Adrenal gland (tissue), 12 donors: ENCODE data around the gene STX5. TPM values are rescaled to one million over a fixed set of nuclear protein-coding genes. Genes with fewer than 3 reads are reported as not detected.
A peak's percentile ranks its signal among the peaks of the same experiment; 100 is the strongest.
"Not testable (repeated sequence)": the region's sequence is repeated elsewhere in the genome, so short reads cannot be mapped to it uniquely, and the experiment has no call there.

ENCODE experiments used
- DNase-seq, 7 donors: peaks; one replicate each; pipeline ENCODE4 v3.0.0-alpha.2; 2019 to 2020
- H3K27ac ChIP-seq, 5 donors: fragments of 200-600 bp; sonication (generic) in 4 of 5; 1 replicate in 3 of 5; 2 replicates in 2 of 5; pipeline versions ENCODE4 v1.5.1 to v1.8.0; 2016 to 2020; ENCODE audit warnings: mild to moderate bottlenecking in 1 of 5
- H3K27me3 ChIP-seq: fragments of 200-600 bp; 2 replicates; pipeline ENCODE4 v1.8.0; 2021
- H3K36me3 ChIP-seq, 2 donors: fragments of 200-600 bp; replicated peaks in 1 of 2; 1 replicate in 1 of 2; 2 replicates in 1 of 2; pipeline versions ENCODE4 v1.5.1 to v1.8.0; 2018 to 2022
- H3K4me1 ChIP-seq, 2 donors: fragments of 200-600 bp; replicated peaks in 1 of 2; 1 replicate in 1 of 2; 2 replicates in 1 of 2; pipeline versions ENCODE4 v1.5.1 to v1.8.0; 2018 to 2021
- H3K4me3 ChIP-seq, 4 donors: fragments of 200-600 bp; sonication (generic) in 3 of 4; one replicate each; pipeline ENCODE4 v1.5.1; 2016 to 2018
- H3K9me3 ChIP-seq, 3 donors: fragments of 200-600 bp; sonication (generic) in 1 of 3; replicated peaks in 1 of 3; 1 replicate in 2 of 3; 2 replicates in 1 of 3; pipeline versions ENCODE4 v1.5.1 to v1.8.0; 2016 to 2021
- POLR2A ChIP-seq, 2 donors: fragments of 450-650 bp; IDR thresholded peaks; one replicate each; pipeline ENCODE4 v1.6.1; 2017; ENCODE audit warnings: antibody characterized with exemption in 2 of 2, mild to moderate bottlenecking in 2 of 2, moderate library complexity in 1 of 2
- WGBS, 4 donors: extraction: QIAGEN DNeasy Blood & Tissue Kit in 2 of 4; methylation state at CpG; one replicate each; pipeline versions ENCODE4 v1.1.5 to v1.1.7; 2013 to 2017; 5-methylcytosine and 5-hydroxymethylcytosine counted together
- intact Hi-C, 2 donors: fragments of 100-400 bp; cut with DNase I; formaldehyde crosslinking; loops; one replicate each; pipeline versions ENCODE4 v1.14.1 to v1.15.0; 2022 to 2023
- polyA plus RNA-seq, 3 donors: library from polyadenylated mRNA; stranded (reverse); fragments of 200-250 nt in 2 of 3; fragments of 350-450 nt in 1 of 3; fragmentation: Illumina TruSeq in 1 of 3; extraction: RNeasy Lipid Tissue Mini Kit (QIAGEN cat#74804) in 1 of 3; gene quantifications; one replicate each; pipeline ENCODE4 v1.2.3, GENCODE V29; 2013 to 2014
- total RNA-seq, 9 donors: library from RNA; depleted of rRNA in 4 of 9; stranded (reverse); fragments of >200 nt in 4 of 9; fragments of 120-200 nt in 1 of 9; fragmentation: NEBNext Ultra II Directional in 1 of 9; extraction: Animal tissue kit (Norgen Biotek cat#: 25700) in 1 of 9; gene quantifications; one replicate each; pipeline versions ENCODE4 v1.1.0 to v1.2.4, GENCODE V29; 2013 to 2023
- TF ChIP-seq, protein P1 (sequence below), 6 experiments: fragments of 450-650 bp in 4 of 6; fragments of 200-600 bp in 2 of 6; sonication (generic) in 1 of 6; IDR thresholded peaks; 1 replicate in 5 of 6; 2 replicates in 1 of 6; pipeline versions ENCODE4 v1.5.1 to v1.8.0; 2016 to 2021; ENCODE audit warnings: antibody characterized with exemption in 6 of 6, mild to moderate bottlenecking in 2 of 6, moderate library complexity in 1 of 6
- donor health status: healthy with polysubstance abuse.
- donor health status: Bipolar disorder and iron deficiency.
- donor health status: DM: yes; HTN: yes; CAD: no.
- donor health status: DM: no; HTN: no; CAD: no.
- donor health status: DM: no; HTN: no; CAD: no.
- donor health status: DM: yes; HTN: yes; CAD: no.

STX5 gene
- total and polyA plus RNA-seq, 12 donors: 19.7 to 59.9 (median 36.0) TPM

DNA sequence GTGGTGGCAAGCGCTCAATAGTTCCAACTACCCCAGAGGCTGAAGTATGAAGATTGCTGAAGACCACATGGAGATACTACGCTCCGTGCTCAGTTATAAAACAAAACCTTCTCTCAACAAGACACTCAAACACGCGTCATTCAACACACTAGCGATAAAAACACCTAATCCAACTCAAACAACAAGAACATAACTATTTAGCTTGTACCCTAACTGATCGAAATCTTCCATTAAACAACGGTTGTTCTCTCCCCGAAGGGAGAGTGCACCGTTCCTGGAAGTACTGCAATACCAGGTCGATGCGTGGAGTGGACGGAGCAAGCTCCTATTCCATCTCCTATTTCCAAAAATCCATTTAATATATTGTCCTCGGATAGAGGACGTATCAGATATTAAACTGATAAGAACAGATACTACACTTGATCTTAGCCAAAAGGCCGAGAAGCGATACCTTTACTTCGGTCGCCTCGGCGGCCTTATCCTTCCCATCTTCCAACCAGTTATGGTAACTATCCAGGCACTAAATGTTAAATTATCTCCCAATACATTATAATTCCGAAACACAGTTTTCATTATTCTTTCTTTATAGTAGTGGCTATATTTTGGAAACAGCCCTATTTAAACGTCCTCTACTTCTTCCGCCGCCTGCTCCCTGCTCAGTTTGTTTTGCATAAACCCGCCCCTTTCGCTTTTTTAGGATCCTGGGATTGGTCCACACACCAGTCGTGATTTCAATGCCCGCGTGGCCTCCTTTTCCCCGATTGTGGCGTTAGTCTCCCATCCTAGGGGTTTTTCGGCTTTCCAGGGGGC is 9.7 kb upstream of the STX5 start:
- peaks cover 12 to 18% of the 10 kb centered on the region in 2 donors for H3K4me1 ChIP-seq
- TF ChIP-seq POLR2A (IDR thresholded peaks at IDR 0.05): peak; percentile 100
- TF ChIP-seq, protein P1, sequence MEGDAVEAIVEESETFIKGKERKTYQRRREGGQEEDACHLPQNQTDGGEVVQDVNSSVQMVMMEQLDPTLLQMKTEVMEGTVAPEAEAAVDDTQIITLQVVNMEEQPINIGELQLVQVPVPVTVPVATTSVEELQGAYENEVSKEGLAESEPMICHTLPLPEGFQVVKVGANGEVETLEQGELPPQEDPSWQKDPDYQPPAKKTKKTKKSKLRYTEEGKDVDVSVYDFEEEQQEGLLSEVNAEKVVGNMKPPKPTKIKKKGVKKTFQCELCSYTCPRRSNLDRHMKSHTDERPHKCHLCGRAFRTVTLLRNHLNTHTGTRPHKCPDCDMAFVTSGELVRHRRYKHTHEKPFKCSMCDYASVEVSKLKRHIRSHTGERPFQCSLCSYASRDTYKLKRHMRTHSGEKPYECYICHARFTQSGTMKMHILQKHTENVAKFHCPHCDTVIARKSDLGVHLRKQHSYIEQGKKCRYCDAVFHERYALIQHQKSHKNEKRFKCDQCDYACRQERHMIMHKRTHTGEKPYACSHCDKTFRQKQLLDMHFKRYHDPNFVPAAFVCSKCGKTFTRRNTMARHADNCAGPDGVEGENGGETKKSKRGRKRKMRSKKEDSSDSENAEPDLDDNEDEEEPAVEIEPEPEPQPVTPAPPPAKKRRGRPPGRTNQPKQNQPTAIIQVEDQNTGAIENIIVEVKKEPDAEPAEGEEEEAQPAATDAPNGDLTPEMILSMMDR (IDR thresholded peaks at IDR 0.05): peak in 3 of 6 experiments; percentile 23 to 38 (median 28)
- peak overlapping the region; percentile 91 to 99 (median 98) for H3K27ac ChIP-seq
- peak overlapping the region in 2 of 4 donors; percentile 23 to 81 for H3K4me3 ChIP-seq
- intact Hi-C loops: no loop called here
- H3K36me3 ChIP-seq: peaks cover 0 to 7% of the 10 kb centered on the region in 2 donors
- WGBS, 4 donors: 0 to 1% (median 0%) methylated on average over 33 of the region's 33 CpGs
- DNase-seq: peak; percentile 86 to 97 (median 92)
- no peaks in the 10 kb centered on the region for H3K9me3 ChIP-seq
- no peaks in the 10 kb centered on the region for H3K27me3 ChIP-seq

DNA sequence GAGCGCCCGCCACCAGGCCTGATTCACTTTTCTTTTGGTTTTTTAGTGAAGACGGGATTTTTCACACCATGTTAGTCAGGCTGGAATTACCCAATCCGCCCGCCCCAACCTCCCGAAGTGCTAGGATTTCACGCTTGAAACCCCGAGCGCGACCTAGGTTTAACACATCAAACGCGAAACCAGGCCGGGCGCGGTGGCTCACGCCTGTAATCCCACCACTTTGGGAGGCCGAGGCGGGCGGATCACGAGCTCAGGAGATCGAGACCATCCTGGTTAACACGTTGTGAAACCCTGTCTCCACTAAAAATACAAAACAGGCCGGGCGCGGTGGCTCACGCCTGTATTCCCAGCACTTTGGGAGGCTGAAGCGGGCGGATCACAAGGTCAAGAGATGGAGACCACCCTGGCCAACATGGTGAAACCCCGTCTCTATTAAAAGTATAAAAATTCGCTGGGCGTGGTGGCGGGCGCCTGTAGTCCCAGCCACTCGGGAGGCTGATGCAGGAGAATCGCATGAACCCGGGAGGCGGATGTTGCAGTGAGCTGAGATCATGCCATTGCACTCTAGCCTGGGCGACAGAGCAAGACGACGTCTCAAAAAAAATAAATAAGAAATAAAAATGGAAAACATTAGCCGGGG is 9.0 kb upstream of the STX5 start:
- Histone ChIP-seq H3K4me3 (peak overlapping the region in 3 of 4 donors; percentile 22 to 81 (median 66)), H3K36me3 (peaks cover 0 to 14% of the 10 kb centered on the region in 2 donors), H3K27ac (peak overlapping the region; percentile 91 to 99 (median 98)), H3K4me1 (peaks cover 12 to 18% of the 10 kb centered on the region in 2 donors)
- WGBS, 4 donors: 1% methylated on average over 33 to 41 of the region's 41 CpGs
- H3K9me3 ChIP-seq, H3K27me3 ChIP-seq, intact Hi-C loops: not testable (repeated sequence)
- peak; percentile 52 to 91 (median 71) for DNase-seq

- 0 to 1% (median 0%) methylated on average over 26 to 62 of the region's 62 CpGs for WGBS, 4 donors
- intact Hi-C loops: no loop called here
- TF ChIP-seq, protein P1 (IDR thresholded peaks at IDR 0.05): no peak
- peak; percentile 76 to 94 for TF ChIP-seq POLR2A (IDR thresholded peaks at IDR 0.05)
- Histone ChIP-seq H3K27me3 (no peaks in the 10 kb centered on the region), H3K4me1 (peaks cover 12 to 18% of the 10 kb centered on the region in 2 donors), H3K4me3 (peak within 1 kb of the TSS; percentile 33 to 81 (median 52)), H3K27ac (peak within 1 kb of the TSS; percentile 91 to 99 (median 98)), H3K36me3 (peaks cover 0 to 29% of the 10 kb centered on the region in 2 donors), H3K9me3 (no peaks in the 10 kb centered on the region)
- peak; percentile 93 to 97 (median 94) for DNase-seq
These were observed 7.4 kb upstream of the STX5 start, which contains the start of gene WDR74 for GRCh38 chr11:62839050-62839945. Gene WDR74 (minus strand): TSS chr11:62839590. CDS start chr11:62839570, 20 bp downstream.

GRCh38 chr11:62835336-62835735 is 3.5 kb upstream of the STX5 start:
- TF ChIP-seq, protein P1 (IDR thresholded peaks at IDR 0.05): no peak
- TF ChIP-seq POLR2A (IDR thresholded peaks at IDR 0.05): no peak
- 79 to 83% (median 80%) methylated on average over 3 to 8 of the region's 8 CpGs for WGBS, 4 donors
- no peaks in the 10 kb centered on the region for H3K9me3 ChIP-seq
- peaks cover 17 to 30% of the 10 kb centered on the region in 2 donors for H3K4me1 ChIP-seq
- H3K27ac ChIP-seq: no peak overlapping the region
- H3K27me3 ChIP-seq: no peaks in the 10 kb centered on the region
- intact Hi-C loops: no loop called here
- peaks cover 0 to 36% of the 10 kb centered on the region in 2 donors for H3K36me3 ChIP-seq
- H3K4me3 ChIP-seq: no peak overlapping the region
- DNase-seq: no peak
